Rectal smooth muscle tissue (tissue), 1 donor: ENCODE measurements around the gene CUEDC1.

Source experiments
- H3K27ac ChIP-seq: one replicate; pipeline ENCODE4 v1.7.0; 2013; ENCODE audit warnings: low read depth, low read length, inconsistent platforms
- H3K27me3 ChIP-seq: one replicate; pipeline ENCODE4 v1.7.0; 2013; ENCODE audit warnings: low read length; ENCODE audit not compliant: control insufficient read depth, insufficient read depth
- H3K36me3 ChIP-seq: one replicate; pipeline ENCODE4 v1.7.0; 2013; ENCODE audit warnings: low read length; ENCODE audit not compliant: control insufficient read depth, insufficient read depth
- H3K4me1 ChIP-seq: one replicate; pipeline ENCODE4 v1.7.0; 2013; ENCODE audit warnings: low read length; ENCODE audit not compliant: control insufficient read depth, insufficient read depth
- H3K4me3 ChIP-seq: one replicate; pipeline ENCODE4 v1.7.0; 2013; ENCODE audit warnings: low read length
- H3K9ac ChIP-seq: one replicate; pipeline ENCODE4 v1.7.0; 2013; ENCODE audit warnings: low read length

Gene CUEDC1

DNA sequence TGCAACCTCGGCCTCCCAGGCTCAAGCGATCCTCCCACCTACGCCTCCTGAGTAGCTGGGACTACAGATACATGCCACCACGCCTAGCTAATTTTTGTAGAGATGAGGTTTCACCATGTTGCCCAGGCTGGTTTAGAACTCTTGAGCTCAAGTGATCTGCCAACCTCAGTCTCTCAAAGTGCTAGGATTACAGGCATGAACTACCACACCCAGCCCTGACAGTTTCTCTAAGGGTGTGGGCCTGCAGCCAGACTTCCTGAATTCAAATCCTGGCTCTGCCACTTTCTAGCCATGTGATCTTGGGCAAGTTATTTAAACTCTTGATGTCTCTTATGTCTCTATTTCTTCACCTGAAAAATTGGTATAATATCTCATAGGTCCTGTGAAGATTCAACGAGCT is 5.6 kb downstream of the CUEDC1 start:
- H3K4me3 ChIP-seq = no peak overlapping the region
- H3K27ac ChIP-seq = peak overlapping the region; percentile 97
- H3K9ac ChIP-seq = no peak overlapping the region
- H3K36me3 ChIP-seq = no peaks in the 10 kb centered on the region
- H3K4me1 ChIP-seq = peaks cover 70% of the 10 kb centered on the region
- no peaks in the 10 kb centered on the region for H3K27me3 ChIP-seq

GRCh38 chr17:57948555-57949420 is 6.4 kb downstream of the CUEDC1 start:
- H3K4me3 ChIP-seq = no peak overlapping the region
- H3K36me3 ChIP-seq = no peaks in the 10 kb centered on the region
- H3K27ac ChIP-seq = peak overlapping the region; percentile 97
- H3K9ac ChIP-seq = peak overlapping the region; percentile 27
- no peaks in the 10 kb centered on the region for H3K27me3 ChIP-seq
- peaks cover 73% of the 10 kb centered on the region for H3K4me1 ChIP-seq

GRCh38 chr17:57948169-57948554 is 7.0 kb downstream of the CUEDC1 start:
- Histone ChIP-seq H3K27me3 (no peaks in the 10 kb centered on the region), H3K36me3 (no peaks in the 10 kb centered on the region), H3K4me3 (no peak overlapping the region), H3K27ac (peak overlapping the region; percentile 97), H3K9ac (no peak overlapping the region), H3K4me1 (peaks cover 73% of the 10 kb centered on the region)

GRCh38 chr17:57947369-57947768 is 7.8 kb downstream of the CUEDC1 start:
- no peaks in the 10 kb centered on the region for H3K36me3 ChIP-seq
- H3K4me3 ChIP-seq = peak overlapping the region; percentile 79
- no peaks in the 10 kb centered on the region for H3K27me3 ChIP-seq
- peaks cover 71% of the 10 kb centered on the region for H3K4me1 ChIP-seq
- peak overlapping the region; percentile 97 for H3K27ac ChIP-seq
- H3K9ac ChIP-seq = no peak overlapping the region

- peak overlapping the region; percentile 79 for H3K4me3 ChIP-seq
- peaks cover 76% of the 10 kb centered on the region for H3K4me1 ChIP-seq
- H3K27ac ChIP-seq = peak overlapping the region; percentile 97
- H3K27me3 ChIP-seq = no peaks in the 10 kb centered on the region
- H3K9ac ChIP-seq = peak overlapping the region; percentile 39
- H3K36me3 ChIP-seq = no peaks in the 10 kb centered on the region
These were observed 8.3 kb downstream of the CUEDC1 start for GRCh38 chr17:57946798-57947358.

- H3K27me3 ChIP-seq = no peaks in the 10 kb centered on the region
- H3K4me1 ChIP-seq = peaks cover 82% of the 10 kb centered on the region
- peak overlapping the region; percentile 79 for H3K4me3 ChIP-seq
- peak overlapping the region; percentile 39 for H3K9ac ChIP-seq
- peak overlapping the region; percentile 97 for H3K27ac ChIP-seq
- H3K36me3 ChIP-seq = no peaks in the 10 kb centered on the region
These were observed 9.0 kb downstream of the CUEDC1 start for GRCh38 chr17:57945996-57946797.

DNA sequence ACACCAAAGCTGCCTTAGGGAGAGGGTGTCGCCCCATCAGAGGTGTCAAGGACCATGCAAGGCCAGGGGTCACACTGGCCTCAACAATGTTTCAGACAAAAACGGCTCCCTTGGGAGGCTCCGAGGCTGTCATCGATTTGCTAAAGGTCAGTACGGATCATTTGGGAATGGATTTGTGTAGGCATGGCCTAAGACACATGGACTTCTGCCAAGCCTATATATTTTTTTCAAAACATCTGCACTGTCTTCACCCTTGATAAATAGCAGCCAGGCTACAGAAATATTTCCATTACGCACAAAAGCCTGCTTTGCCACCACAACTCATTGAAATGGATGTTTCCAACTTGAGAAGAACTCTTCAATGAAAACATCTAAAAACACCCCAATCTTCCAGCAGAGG is 10.3 kb downstream of the CUEDC1 start:
- no peak overlapping the region for H3K9ac ChIP-seq
- no peaks in the 10 kb centered on the region for H3K27me3 ChIP-seq
- peak overlapping the region; percentile 97 for H3K27ac ChIP-seq
- H3K4me1 ChIP-seq = peaks cover 88% of the 10 kb centered on the region
- no peaks in the 10 kb centered on the region for H3K36me3 ChIP-seq
- H3K4me3 ChIP-seq = no peak overlapping the region

GRCh38 chr17:57943645-57944044 is 11.6 kb downstream of the CUEDC1 start:
- no peaks in the 10 kb centered on the region for H3K36me3 ChIP-seq
- no peaks in the 10 kb centered on the region for H3K27me3 ChIP-seq
- H3K4me3 ChIP-seq = no peak overlapping the region
- H3K4me1 ChIP-seq = peaks cover 88% of the 10 kb centered on the region
- no peak overlapping the region for H3K9ac ChIP-seq
- H3K27ac ChIP-seq = peak overlapping the region; percentile 98

DNA sequence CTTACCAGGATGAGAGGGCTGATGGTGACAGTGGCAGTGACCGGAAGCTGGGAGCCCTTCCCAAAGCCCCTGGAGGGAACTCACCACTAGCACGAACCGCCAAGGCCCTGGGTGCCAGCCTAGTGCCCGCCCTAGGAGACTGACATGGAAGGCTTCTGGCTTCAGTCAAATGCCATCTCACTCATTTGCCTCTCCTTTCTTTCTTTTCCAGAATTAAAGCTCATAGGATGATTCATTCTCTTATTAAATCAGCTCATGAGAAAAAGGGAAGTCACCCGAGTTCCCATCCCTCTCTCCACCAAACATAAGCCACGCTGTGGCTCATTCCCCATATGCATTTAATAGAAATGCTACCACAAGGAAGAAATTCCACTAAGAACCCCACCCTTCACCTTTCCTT is 12.1 kb downstream of the CUEDC1 start:
- H3K27me3 ChIP-seq = no peaks in the 10 kb centered on the region

GRCh38 chr17:57941384-57942370 is 13.5 kb downstream of the CUEDC1 start:
- peak overlapping the region; percentile 17 for H3K4me3 ChIP-seq
- H3K27ac ChIP-seq = peak overlapping the region; percentile 98
- H3K36me3 ChIP-seq = no peaks in the 10 kb centered on the region
- H3K27me3 ChIP-seq = no peaks in the 10 kb centered on the region
- peaks cover 89% of the 10 kb centered on the region for H3K4me1 ChIP-seq
- H3K9ac ChIP-seq = no peak overlapping the region

More for the DNA sequence above, 12.1 kb downstream of the CUEDC1 start:
- H3K27ac ChIP-seq = peak overlapping the region; percentile 98
- peaks cover 86% of the 10 kb centered on the region for H3K4me1 ChIP-seq
- H3K9ac ChIP-seq = no peak overlapping the region
- no peaks in the 10 kb centered on the region for H3K36me3 ChIP-seq
- H3K4me3 ChIP-seq = no peak overlapping the region

GRCh38 chr17:57940653-57941329 is 14.4 kb downstream of the CUEDC1 start:
- Histone ChIP-seq H3K27ac (peak overlapping the region; percentile 98), H3K9ac (no peak overlapping the region), H3K4me3 (no peak overlapping the region), H3K36me3 (no peaks in the 10 kb centered on the region), H3K4me1 (peaks cover 89% of the 10 kb centered on the region), H3K27me3 (no peaks in the 10 kb centered on the region)
